D721Med (cell line): ENCODE results near the gene UNC119.

Experiments
- DNase-seq: peaks from one replicate; pipeline ENCODE4 v3.0.0; 2011; ENCODE audit warnings: low spot score; ENCODE audit not compliant: insufficient read length
- FAIRE-seq: peaks from 2 replicates; lab custom pipeline; 2011; peaks lifted over from hg19 to GRCh38; lab: Jason Lieb, UNC
- TF ChIP-seq, protein P1 (sequence below): IDR thresholded peaks from 2 replicates; pipeline ENCODE4 v1.5.1; 2012; ENCODE audit warnings: mild to moderate bottlenecking, control low read depth; ENCODE audit not compliant: insufficient read depth; ENCODE audit errors: missing control alignments

Gene UNC119

DNA sequence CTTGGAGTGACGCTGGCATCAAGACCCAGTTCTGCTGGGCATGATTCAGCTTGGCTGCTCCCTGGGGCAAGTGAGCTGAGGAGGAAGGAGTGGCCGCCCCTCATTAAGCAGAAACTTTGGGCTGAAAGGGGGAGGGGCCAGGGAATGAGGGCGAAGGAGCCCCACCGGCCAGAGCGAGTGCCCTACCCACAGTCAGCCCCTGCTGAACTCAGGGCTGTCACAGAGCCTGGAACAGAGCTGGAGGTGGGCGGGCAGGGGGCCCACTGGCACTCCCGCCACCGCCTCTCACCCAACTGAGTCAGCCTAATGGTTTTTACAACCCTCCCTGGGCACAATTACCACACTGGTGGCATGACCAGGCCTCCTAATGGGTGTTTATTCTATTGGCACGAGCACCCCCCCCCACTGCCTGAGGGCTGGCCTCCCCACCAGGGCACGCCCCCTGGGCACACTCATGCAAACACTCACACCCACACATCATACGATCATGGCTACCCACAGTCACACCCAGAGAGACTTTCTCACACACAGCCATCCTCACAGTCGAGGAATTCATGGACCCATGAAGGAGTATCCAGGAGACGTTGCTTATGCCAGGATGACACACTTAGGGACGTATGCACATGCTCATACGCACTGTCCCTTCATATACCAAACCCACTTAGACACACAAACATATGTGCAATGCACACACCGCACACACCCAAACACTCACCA, 19.2 kb downstream of the UNC119 start:
- FAIRE-seq: no peak
- TF ChIP-seq, protein P1, sequence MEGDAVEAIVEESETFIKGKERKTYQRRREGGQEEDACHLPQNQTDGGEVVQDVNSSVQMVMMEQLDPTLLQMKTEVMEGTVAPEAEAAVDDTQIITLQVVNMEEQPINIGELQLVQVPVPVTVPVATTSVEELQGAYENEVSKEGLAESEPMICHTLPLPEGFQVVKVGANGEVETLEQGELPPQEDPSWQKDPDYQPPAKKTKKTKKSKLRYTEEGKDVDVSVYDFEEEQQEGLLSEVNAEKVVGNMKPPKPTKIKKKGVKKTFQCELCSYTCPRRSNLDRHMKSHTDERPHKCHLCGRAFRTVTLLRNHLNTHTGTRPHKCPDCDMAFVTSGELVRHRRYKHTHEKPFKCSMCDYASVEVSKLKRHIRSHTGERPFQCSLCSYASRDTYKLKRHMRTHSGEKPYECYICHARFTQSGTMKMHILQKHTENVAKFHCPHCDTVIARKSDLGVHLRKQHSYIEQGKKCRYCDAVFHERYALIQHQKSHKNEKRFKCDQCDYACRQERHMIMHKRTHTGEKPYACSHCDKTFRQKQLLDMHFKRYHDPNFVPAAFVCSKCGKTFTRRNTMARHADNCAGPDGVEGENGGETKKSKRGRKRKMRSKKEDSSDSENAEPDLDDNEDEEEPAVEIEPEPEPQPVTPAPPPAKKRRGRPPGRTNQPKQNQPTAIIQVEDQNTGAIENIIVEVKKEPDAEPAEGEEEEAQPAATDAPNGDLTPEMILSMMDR: no peak
- no peak for DNase-seq

- FAIRE-seq: no peak
Measured at GRCh38 chr17:28532050-28532960, 20.1 kb downstream of the UNC119 start.

GRCh38 chr17:28530926-28531325, 21.5 kb downstream of the UNC119 start:
- no peak for DNase-seq
- TF ChIP-seq, protein P1: no peak
- FAIRE-seq: no peak

More at GRCh38 chr17:28532050-28532960, 20.1 kb downstream of the UNC119 start:
- TF ChIP-seq, protein P1: no peak
- DNase-seq: no peak

GRCh38 chr17:28530250-28530649, 22.2 kb downstream of the UNC119 start:
- no peak for FAIRE-seq
- DNase-seq: no peak
- TF ChIP-seq, protein P1: no peak

DNA sequence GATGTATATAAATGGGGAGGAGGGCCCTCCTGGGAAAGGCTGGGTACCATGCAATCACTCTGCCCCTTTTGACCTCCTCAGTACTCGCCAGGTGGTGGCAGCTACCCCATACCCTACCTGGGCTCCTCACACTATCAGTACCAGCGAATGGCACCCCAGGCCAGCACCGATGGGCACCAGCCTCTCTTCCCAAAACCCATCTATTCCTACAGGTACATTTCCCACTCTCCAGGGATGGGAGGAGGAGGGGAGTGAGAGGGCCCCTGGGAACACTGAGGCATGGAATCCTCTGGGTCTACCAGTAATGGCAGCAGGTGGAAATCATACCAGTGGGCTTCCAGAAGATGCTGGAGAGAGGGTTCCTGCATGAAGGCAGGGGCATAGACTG, 23.4 kb downstream of the UNC119 start:
- FAIRE-seq: no peak
- TF ChIP-seq, protein P1: no peak
- no peak for DNase-seq

DNA sequence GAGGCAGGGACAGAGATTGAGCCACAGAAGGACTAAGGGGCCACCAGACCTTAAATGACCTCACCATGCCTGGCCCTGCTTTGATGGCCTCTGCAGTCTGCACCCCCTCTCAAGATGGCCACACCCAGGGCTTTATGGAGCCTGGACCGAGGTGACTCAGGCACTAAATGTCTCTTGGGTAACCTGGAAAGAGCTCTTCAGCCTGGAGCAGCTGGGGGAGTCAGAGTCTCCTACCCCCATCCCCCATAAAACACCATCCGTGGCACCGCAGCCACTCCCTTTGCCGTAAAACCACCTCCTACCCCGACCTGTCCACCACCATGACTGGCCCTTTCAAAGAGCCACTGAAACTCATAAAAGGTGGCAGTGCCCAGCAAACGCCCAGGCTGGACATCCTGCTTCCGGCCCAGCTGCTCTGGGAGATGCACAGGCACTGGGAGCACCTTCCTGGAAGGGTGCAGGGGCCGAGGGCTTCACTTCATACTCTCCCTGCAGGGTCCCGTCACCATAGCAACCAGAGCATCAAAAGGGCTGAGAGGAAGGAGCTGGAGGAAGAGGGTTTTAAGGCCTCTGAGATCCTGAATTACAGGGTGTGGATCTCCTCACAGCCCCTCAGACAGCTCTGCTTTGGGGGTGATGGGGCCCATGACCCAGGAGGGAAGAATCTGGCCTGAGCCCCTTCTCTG, 24.0 kb downstream of the UNC119 start:
- TF ChIP-seq, protein P1: no peak
- no peak for DNase-seq
- FAIRE-seq: no peak
